ENCODE results near the gene NRXN2. TPM values are rescaled to one million over a fixed set of nuclear protein-coding genes. Genes with fewer than 3 reads are reported as not detected.

The NRXN2 gene
- total and polyA plus RNA-seq, 10 of the 15 experiments (the other 5 are each of a cell fraction or from before 2014, with no cell fraction given): 0.03 to 1.4 (median 0.23) TPM

- H3K79me2 ChIP-seq (ENCODE audit: control insufficient read depth, insufficient read depth, low read length): no peaks in the 10 kb centered on the region
- peak; percentile 82 for ATAC-seq
- H3K27me3 ChIP-seq (replicated peaks in 1 of 2; ENCODE audit: control insufficient read depth in 2 of 2, insufficient read depth in 2 of 2, low read length in 1 of 2): peaks cover 0 to 4% of the 10 kb centered on the region in 2 experiments; a peak in 1 of 4 replicates
- no TSS peak for BruUV-seq (replicated peaks)
- WGBS (ENCODE audit: insufficient coverage, insufficient replicate concordance, low lambda C conversion rate, missing lambda C conversion rate): 19% methylated on average over 13 of the region's 13 CpGs
- ChIA-PET CTCF (interaction anchor here (0.6 to 8.7 kb wide), 23 partner anchors 8 to 362 kb away, joined by 3 to 128 read pairs (median 4); partner anchors contain the start of gene BATF2), POLR2A (no interaction called here), RAD21 (ENCODE audit: unreplicated experiment) (interaction anchor here (0.9 to 3.6 kb wide), 10 partner anchors 17 to 348 kb away, joined by 3 to 45 read pairs (median 4); partner anchors contain the start of genes PRDX5 and TRMT112), SMC1A (ENCODE audit: uncharacterized antibody, unreplicated experiment) (interaction anchor here (1.0 to 4.4 kb wide), 7 partner anchors 8 to 293 kb away, joined by 3 to 34 read pairs (median 5); no protein-coding TSS in a partner anchor)
- H3K4me3 ChIP-seq: no peak overlapping the region
- H3K36me3 ChIP-seq (ENCODE audit: control insufficient read depth in 2 of 2, insufficient read depth in 2 of 2, low read length in 1 of 2): no peaks in the 10 kb centered on the region
- no peak for DNase-seq (ENCODE audit: low read depth, low spot score)
- intact Hi-C loops (cut with micrococcal nuclease; ENCODE audit: unreplicated experiment): loop anchor here (1.0 to 5.0 kb wide), 5 partner anchors 36 to 204 kb away; partner anchors contain the start of gene NRXN2
- H3K4me1 ChIP-seq (ENCODE audit: control insufficient read depth, insufficient read depth, low read length): peaks cover 9% of the 10 kb centered on the region
- no peaks in the 10 kb centered on the region for H3K9me3 ChIP-seq (replicated peaks; ENCODE audit: control insufficient read depth, insufficient read depth, low read length)
- H2AFZ ChIP-seq (ENCODE audit: control insufficient read depth, low read depth, low read length): peak overlapping the region; percentile 46; the same call in 1 of the 2 replicates
- no peak for FAIRE-seq
- no peak overlapping the region for H3K9ac ChIP-seq (ENCODE audit: control insufficient read depth, insufficient read depth, low read length)
- in situ Hi-C loops (cut with MboI): no loop called here
- no peak overlapping the region for H3K27ac ChIP-seq (ENCODE audit: control insufficient read depth, insufficient read depth)
- H3K4me2 ChIP-seq (ENCODE audit: control insufficient read depth, insufficient read depth): no peak overlapping the region
- H4K20me1 ChIP-seq (ENCODE audit: control insufficient read depth, insufficient read depth): no peaks in the 10 kb centered on the region
- TF ChIP-seq SP1 (IDR thresholded peaks at IDR 0.05; ENCODE audit: low read depth, low read length) (no peak), IRF4 (IDR thresholded peaks at IDR 0.05; ENCODE audit: low read depth, low read length) (peak; percentile 34; the same call in 1 of the 2 replicates), RBBP5 (conservative IDR thresholded peaks at IDR 0.05) (no peak), HDGF (IDR thresholded peaks at IDR 0.05) (peak; percentile 76), PAX5 (IDR thresholded peaks at IDR 0.05; ENCODE audit: borderline replicate concordance, low read depth, low read length) (no peak), SUPT20H (IDR thresholded peaks at IDR 0.05; ENCODE audit: borderline replicate concordance, control insufficient read depth, low read depth, low read length) (no peak), HCFC1 (IDR thresholded peaks at IDR 0.05; ENCODE audit: low read length) (0 out of 2 replicates have a peak, but pooled peaks have one; percentile 18), IRF5 (IDR thresholded peaks at IDR 0.05; ENCODE audit: borderline replicate concordance) (no peak), SREBF1 (IDR thresholded peaks at IDR 0.05; ENCODE audit: low read length) (no peak), BMI1 (IDR thresholded peaks at IDR 0.05; ENCODE audit: borderline replicate concordance) (no peak), FOS (IDR thresholded peaks at IDR 0.05; ENCODE audit: borderline replicate concordance, extremely low read depth, insufficient read length) (no peak), RAD21 (IDR thresholded peaks at IDR 0.05; ENCODE audit: insufficient read depth, low read depth, low read length) (peak; percentile 82), CEBPB (IDR thresholded peaks at IDR 0.05; ENCODE audit: borderline replicate concordance in 1 of 2, low read depth in 2 of 2, low read length in 2 of 2) (no peak), YY1 (IDR thresholded peaks at IDR 0.05; ENCODE audit: low read depth, low read length) (peak; percentile 51; the same call in 1 of the 2 replicates), SMARCA5 (IDR thresholded peaks at IDR 0.05) (0 out of 2 replicates have a peak, but pooled peaks have one; percentile 51), CTCF (IDR thresholded peaks at IDR 0.05 in 2 of 3, conservative IDR thresholded peaks at IDR 0.05 in 1 of 3; ENCODE audit: control insufficient read depth in 2 of 3, extremely low read depth in 1 of 3, insufficient read depth in 1 of 3, low read depth in 3 of 3, low read length in 3 of 3) (peak; percentile 78 to 92 (median 89)), RAD51 (IDR thresholded peaks at IDR 0.05) (peak; percentile 84), TCF12 (IDR thresholded peaks at IDR 0.05; ENCODE audit: low read depth, low read length) (no peak), NRF1 (conservative IDR thresholded peaks at IDR 0.05; ENCODE audit: low read depth, low read length) (no peak), JUNB (IDR thresholded peaks at IDR 0.05) (no peak), TCF3 (IDR thresholded peaks at IDR 0.05; ENCODE audit: borderline replicate concordance, insufficient read depth, low read depth, low read length) (no peak), POU2F2 (IDR thresholded peaks at IDR 0.05; ENCODE audit: borderline replicate concordance, low read depth, low read length) (no peak), RB1 (IDR thresholded peaks at IDR 0.05; ENCODE audit: borderline replicate concordance) (no peak)
Measured at GRCh38 chr11:64652586-64653387, 70.2 kb downstream of the NRXN2 start.
